ENCODE data around the gene ZFAND2B.
"Not testable (repeated sequence)": the region's sequence is repeated elsewhere in the genome, so short reads cannot be mapped to it uniquely, and the experiment has no call there.

Gene ZFAND2B

DNA sequence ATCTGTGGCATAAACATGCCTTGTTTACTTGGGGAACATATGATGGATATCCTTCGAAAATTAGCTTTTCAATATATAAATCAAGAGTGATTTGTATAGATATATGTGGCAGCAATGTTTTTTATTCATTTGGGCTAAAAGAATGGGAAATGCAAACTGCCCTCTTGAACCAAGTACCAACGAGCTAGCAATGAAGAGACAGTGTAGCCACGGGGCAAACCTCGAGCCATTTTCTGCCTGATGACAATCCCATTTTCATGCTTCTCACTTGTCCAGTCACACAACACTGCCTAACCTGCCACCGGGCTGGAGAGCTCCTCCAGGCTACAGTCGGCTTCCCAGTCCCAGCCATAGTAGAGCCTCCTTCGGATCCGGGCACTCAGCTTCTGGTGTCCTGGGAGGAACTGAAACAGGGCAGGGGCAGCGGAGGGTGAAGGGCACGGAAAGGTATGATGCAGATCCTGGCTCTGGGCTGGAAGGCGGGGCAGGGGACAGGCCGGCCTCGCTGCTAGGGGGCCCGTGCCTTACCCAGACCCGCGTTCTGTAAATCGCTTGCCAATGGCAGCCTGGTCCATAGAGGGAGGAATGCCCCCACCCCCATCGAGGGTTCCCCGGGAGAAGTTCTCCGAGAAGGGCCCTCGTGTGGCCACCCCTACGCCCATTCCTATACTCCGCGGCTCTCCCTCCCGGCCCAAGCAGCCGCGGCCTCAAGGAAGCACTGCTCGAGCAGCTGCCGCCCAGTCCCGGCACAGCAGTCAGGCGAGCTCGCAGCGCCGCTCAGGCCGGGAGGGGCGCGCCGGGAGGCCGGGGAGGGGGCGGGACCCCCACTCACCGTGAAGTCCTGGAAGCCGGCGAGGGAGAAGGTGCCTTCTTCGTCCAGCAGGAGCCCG lies 30.4 kb upstream of the ZFAND2B start:
- DNase-seq (ENCODE audit: low spot score) = no peak

- peak; percentile 41 for DNase-seq (ENCODE audit: low spot score)
Measured at GRCh38 chr2:219176818-219177551, 29.6 kb upstream of the ZFAND2B start, which contains the start of gene CNPPD1. Gene CNPPD1 (minus strand): TSS chr2:219176925. CDS start chr2:219176828, 97 bp downstream.

DNA sequence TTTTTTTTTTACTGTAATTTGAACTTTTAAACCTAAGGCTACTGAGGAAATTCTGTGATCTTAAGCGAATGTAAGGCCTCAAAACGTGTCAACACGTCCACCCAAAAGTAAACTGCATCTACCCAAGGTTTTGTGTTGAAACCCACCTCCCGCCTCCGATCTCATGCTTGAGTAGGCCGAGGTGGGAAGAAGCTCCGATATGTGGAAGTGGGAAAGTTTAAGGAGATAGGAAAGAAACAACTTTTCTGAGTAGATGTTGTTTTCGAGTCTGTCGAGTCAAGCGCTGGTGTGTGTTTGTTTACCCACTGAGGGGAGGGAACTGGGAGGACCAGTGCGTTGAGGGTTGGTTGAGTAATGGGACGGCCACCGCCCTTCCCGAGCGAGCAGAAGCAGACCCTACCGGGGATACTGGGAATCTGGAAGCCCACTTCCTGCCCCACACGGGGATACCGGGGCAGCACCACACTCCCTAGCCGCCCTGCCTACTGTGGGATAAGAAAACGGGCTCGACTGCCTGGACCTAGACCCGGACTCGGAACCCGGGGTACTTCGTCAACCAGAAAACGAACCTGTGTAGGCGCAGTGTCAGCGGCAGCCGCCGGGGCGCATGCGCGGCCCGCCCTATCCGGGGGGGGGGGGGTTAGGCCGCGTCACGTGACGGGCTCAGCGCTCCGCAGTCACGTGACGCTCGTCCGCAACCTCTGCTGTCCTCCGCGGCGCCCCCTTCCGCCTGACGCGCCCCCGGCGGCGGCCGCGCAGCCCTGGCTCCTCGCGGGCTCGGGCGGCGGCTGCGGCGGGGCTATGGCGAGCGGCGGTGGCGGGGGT lies 28.8 kb upstream of the ZFAND2B start, which contains the start of gene RETREG2:
TSS of gene RETREG2 (plus strand) at position 724 of the 825 bp plus-strand sequence. CDS start at position 802, 78 bp downstream.
- DNase-seq (ENCODE audit: low spot score) = peak; percentile 93

GRCh38 chr2:219178377-219179175 lies 28.0 kb upstream of the ZFAND2B start:
- DNase-seq (ENCODE audit: low spot score) = no peak

GRCh38 chr2:219179601-219180465 lies 26.7 kb upstream of the ZFAND2B start:
- no peak for DNase-seq (ENCODE audit: low spot score)

DNA sequence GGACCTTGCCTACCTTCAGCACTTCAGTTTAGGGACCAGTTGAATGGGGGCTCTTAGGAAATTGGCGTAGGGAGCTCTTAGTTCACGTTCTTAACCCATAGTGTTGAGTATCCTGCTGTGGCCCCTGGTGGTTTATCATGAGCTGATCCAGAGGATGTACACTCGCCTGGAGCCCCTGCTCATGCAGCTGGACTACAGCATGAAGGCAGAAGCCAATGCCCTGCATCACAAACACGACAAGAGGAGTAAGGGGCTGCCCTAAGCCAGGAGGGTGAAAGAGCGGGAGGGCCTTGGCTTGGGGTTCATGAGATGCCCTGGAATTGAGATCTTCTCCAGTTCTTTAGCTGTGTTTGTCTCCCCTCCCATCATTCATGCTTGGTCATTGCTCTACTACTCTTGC lies 25.6 kb upstream of the ZFAND2B start:
- DNase-seq (ENCODE audit: low spot score) = no peak

DNA sequence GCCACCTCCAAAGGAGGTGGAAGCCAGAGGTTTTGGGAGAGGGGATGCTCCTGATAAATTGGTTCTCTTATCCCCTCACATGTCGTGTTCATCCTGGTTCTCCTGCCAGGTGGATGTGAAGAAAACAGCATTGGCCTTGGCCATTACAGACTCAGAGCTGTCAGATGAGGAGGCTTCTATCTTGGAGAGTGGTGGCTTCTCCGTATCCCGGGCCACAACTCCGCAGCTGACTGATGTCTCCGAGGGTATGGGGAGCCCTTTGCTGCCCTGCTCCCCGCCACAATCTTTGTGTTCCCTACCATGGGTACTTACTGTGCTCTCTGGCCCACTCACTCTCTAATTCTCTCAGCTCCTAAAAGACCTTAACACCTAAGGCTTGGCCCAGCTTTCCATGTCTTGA lies 25.1 kb upstream of the ZFAND2B start:
- DNase-seq (ENCODE audit: low spot score) = no peak

DNA sequence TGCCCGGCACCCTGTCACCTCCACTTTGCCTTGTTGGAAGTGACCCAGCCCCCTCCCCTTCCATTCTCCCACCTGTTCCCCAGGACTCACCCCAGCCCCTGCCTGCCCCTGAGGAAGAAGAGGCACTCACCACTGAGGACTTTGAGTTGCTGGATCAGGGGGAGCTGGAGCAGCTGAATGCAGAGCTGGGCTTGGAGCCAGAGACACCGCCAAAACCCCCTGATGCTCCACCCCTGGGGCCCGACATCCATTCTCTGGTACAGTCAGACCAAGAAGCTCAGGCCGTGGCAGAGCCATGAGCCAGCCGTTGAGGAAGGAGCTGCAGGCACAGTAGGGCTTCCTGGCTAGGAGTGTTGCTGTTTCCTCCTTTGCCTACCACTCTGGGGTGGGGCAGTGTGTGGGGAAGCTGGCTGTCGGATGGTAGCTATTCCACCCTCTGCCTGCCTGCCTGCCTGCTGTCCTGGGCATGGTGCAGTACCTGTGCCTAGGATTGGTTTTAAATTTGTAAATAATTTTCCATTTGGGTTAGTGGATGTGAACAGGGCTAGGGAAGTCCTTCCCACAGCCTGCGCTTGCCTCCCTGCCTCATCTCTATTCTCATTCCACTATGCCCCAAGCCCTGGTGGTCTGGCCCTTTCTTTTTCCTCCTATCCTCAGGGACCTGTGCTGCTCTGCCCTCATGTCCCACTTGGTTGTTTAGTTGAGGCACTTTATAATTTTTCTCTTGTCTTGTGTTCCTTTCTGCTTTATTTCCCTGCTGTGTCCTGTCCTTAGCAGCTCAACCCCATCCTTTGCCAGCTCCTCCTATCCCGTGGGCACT lies 24.0 kb upstream of the ZFAND2B start:
- DNase-seq (ENCODE audit: low spot score) = no peak

DNA sequence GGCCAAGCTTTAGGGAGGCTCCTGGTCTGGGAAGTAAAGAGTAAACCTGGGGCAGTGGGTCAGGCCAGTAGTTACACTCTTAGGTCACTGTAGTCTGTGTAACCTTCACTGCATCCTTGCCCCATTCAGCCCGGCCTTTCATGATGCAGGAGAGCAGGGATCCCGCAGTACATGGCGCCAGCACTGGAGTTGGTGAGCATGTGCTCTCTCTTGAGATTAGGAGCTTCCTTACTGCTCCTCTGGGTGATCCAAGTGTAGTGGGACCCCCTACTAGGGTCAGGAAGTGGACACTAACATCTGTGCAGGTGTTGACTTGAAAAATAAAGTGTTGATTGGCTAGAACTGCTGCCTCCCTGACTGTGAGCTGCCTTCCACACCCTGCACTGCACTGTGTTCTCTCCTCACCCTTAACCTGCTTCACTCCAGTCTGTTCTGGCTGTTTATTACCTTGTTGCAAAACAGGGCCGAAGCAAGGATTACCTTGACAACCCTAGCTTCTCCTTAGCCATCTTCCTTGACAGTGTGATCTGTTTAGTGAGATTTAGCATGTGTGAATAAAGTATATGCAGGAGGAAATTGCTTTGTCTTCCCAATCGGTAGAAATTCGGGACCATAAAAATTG lies 23.3 kb upstream of the ZFAND2B start:
- no peak for DNase-seq (ENCODE audit: low spot score)

GRCh38 chr2:219184121-219184520 lies 22.5 kb upstream of the ZFAND2B start:
- no peak for DNase-seq (ENCODE audit: low spot score)

DNA sequence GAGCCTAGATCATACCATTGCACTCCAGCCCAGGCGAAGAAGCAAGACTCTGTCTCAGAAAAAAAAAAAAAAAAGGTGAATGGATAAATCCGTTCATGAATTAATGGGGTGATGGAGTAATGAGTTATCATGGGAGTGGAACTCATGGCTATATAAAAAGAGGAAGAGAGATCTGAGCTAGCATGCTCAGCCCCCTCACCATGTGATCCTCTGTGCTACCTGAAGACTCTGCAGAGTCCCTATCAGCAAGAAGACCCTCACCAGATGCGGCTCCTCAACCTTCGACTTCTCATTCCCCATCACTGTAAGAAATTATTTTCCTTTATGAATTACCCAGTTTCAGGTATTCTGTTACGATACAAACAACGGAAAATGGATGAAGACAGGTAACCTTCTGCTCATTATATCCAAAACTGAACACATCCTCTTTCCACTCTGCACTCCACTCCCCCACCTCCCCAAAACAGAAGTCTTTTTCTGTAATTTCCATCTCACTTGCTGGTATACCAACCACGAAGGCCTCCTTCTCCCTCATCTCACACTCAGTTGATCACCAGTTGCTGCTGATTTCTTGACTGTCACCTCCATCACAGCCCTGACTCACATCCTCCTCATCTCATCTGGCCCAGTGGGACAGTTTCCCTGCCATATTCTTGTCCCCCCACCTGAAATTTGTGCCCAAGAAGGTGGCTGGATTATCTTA lies 19.7 kb upstream of the ZFAND2B start:
- no peak for DNase-seq (ENCODE audit: low spot score)

GRCh38 chr2:219197388-219197787 lies 9.2 kb upstream of the ZFAND2B start:
- no peak for DNase-seq (ENCODE audit: low spot score)

- DNase-seq (ENCODE audit: low spot score) = no peak
Measured at GRCh38 chr2:219198974-219199373, 7.6 kb upstream of the ZFAND2B start.

- DNase-seq (ENCODE audit: low spot score) = no peak
Measured at GRCh38 chr2:219199470-219200211, 6.9 kb upstream of the ZFAND2B start.

GRCh38 chr2:219200502-219201326 lies 5.9 kb upstream of the ZFAND2B start:
- not testable (repeated sequence) for DNase-seq (ENCODE audit: low spot score)

- DNase-seq (ENCODE audit: low spot score) = not testable (repeated sequence)
Measured at GRCh38 chr2:219201331-219201730, 5.3 kb upstream of the ZFAND2B start.

Data from COLO829 (cell line).